ENCODE data around the gene SCARB1.

Gene SCARB1

GRCh38 chr12:124796303-124796960 is 67.2 kb downstream of the SCARB1 start:
- DNase-seq (ENCODE audit: low spot score), result no peak

- DNase-seq (ENCODE audit: low spot score), result no peak
Measured at GRCh38 chr12:124795081-124795948, 68.3 kb downstream of the SCARB1 start.

GRCh38 chr12:124792961-124793441 is 70.7 kb downstream of the SCARB1 start:
- DNase-seq (ENCODE audit: low spot score), result no peak

- no peak for DNase-seq (ENCODE audit: low spot score)
Measured at GRCh38 chr12:124792156-124792555, 71.5 kb downstream of the SCARB1 start.

GRCh38 chr12:124790650-124791400 is 72.8 kb downstream of the SCARB1 start:
- no peak for DNase-seq (ENCODE audit: low spot score)

- DNase-seq (ENCODE audit: low spot score), result no peak
Measured at GRCh38 chr12:124788936-124789555, 74.6 kb downstream of the SCARB1 start.

- DNase-seq (ENCODE audit: low spot score), result no peak
Measured at GRCh38 chr12:124786061-124786964, 77.4 kb downstream of the SCARB1 start.

- DNase-seq (ENCODE audit: low spot score), result no peak
Measured at GRCh38 chr12:124784871-124785572, 78.6 kb downstream of the SCARB1 start.

- no peak for DNase-seq (ENCODE audit: low spot score)
Measured at GRCh38 chr12:124783087-124783486, 80.6 kb downstream of the SCARB1 start.

- no peak for DNase-seq (ENCODE audit: low spot score)
Measured at GRCh38 chr12:124782132-124782531, 81.5 kb downstream of the SCARB1 start.

GRCh38 chr12:124780752-124781685 is 82.6 kb downstream of the SCARB1 start:
- no peak for DNase-seq (ENCODE audit: low spot score)

- DNase-seq (ENCODE audit: low spot score), result no peak
Measured at GRCh38 chr12:124780336-124780735, 83.3 kb downstream of the SCARB1 start.

- DNase-seq (ENCODE audit: low spot score), result no peak
Measured at GRCh38 chr12:124779161-124780141, 84.2 kb downstream of the SCARB1 start.

GRCh38 chr12:124778411-124778810 is 85.3 kb downstream of the SCARB1 start:
- no peak for DNase-seq (ENCODE audit: low spot score)

GRCh38 chr12:124777399-124778372 is 86.0 kb downstream of the SCARB1 start:
- DNase-seq (ENCODE audit: low spot score), result no peak

- DNase-seq (ENCODE audit: low spot score), result no peak
Measured at GRCh38 chr12:124776125-124776513, 87.5 kb downstream of the SCARB1 start.

Measured in hematopoietic multipotent progenitor cell treated with erythropoietin and hydrocortisone succinate and interleukin-3 and kit ligand, for 17 days (in vitro differentiated cells).